ENCODE measurements around the gene CAMK2B. TPM values are rescaled to one million over a fixed set of nuclear protein-coding genes. Genes with fewer than 3 reads are reported as not detected.

CAMK2B gene
- total RNA-seq, 1 experiment from 2014 or later: not detected

GRCh38 chr7:44236333-44236728, 89.1 kb downstream of the CAMK2B start:
- DNase-seq: no peak
- Histone ChIP-seq H4K20me1 (ENCODE audit: insufficient read depth, low read depth, low read length) (no peaks in the 10 kb centered on the region), H3K4me1 (ENCODE audit: low read length) (peaks cover 3% of the 10 kb centered on the region; the same call in 1 of the 2 replicates), H3K27ac (ENCODE audit: low read length) (no peak overlapping the region), H3K27me3 (ENCODE audit: low read length) (no peaks in the 10 kb centered on the region), H3K9me2 (replicated peaks; ENCODE audit: insufficient read depth, low read length) (no peaks in the 10 kb centered on the region), H3K4me3 (ENCODE audit: low read length) (no peak overlapping the region), H3K9me3 (ENCODE audit: low read length) (no peaks in the 10 kb centered on the region), H2AFZ (ENCODE audit: low read length) (no peak overlapping the region), H3K9ac (ENCODE audit: low read length) (no peak overlapping the region), H3K4me2 (ENCODE audit: low read depth, low read length, poor library complexity, severe bottlenecking) (no peak overlapping the region), H3K36me3 (ENCODE audit: insufficient read depth, low read length) (no peaks in the 10 kb centered on the region), H3K79me2 (ENCODE audit: low read length) (no peaks in the 10 kb centered on the region)

- no peaks in the 10 kb centered on the region for H3K4me1 ChIP-seq (ENCODE audit: low read length)
- no peak for DNase-seq
- H3K9me3 ChIP-seq (ENCODE audit: low read length): no peaks in the 10 kb centered on the region
- H3K9ac ChIP-seq (ENCODE audit: low read length): no peak overlapping the region
- H3K4me3 ChIP-seq (ENCODE audit: low read length): no peak overlapping the region
- no peak overlapping the region for H3K4me2 ChIP-seq (ENCODE audit: low read depth, low read length, poor library complexity, severe bottlenecking)
- H3K27me3 ChIP-seq (ENCODE audit: low read length): no peaks in the 10 kb centered on the region
- no peak overlapping the region for H2AFZ ChIP-seq (ENCODE audit: low read length)
- no peaks in the 10 kb centered on the region for H3K79me2 ChIP-seq (ENCODE audit: low read length)
- no peaks in the 10 kb centered on the region for H3K9me2 ChIP-seq (replicated peaks; ENCODE audit: insufficient read depth, low read length)
- H4K20me1 ChIP-seq (ENCODE audit: insufficient read depth, low read depth, low read length): no peaks in the 10 kb centered on the region
- no peak overlapping the region for H3K27ac ChIP-seq (ENCODE audit: low read length)
- H3K36me3 ChIP-seq (ENCODE audit: insufficient read depth, low read length): no peaks in the 10 kb centered on the region
Observed at GRCh38 chr7:44235582-44236332, 89.6 kb downstream of the CAMK2B start.

- Histone ChIP-seq H3K4me1 (ENCODE audit: low read length) (no peaks in the 10 kb centered on the region), H3K36me3 (ENCODE audit: insufficient read depth, low read length) (no peaks in the 10 kb centered on the region), H4K20me1 (ENCODE audit: insufficient read depth, low read depth, low read length) (no peaks in the 10 kb centered on the region), H3K4me2 (ENCODE audit: low read depth, low read length, poor library complexity, severe bottlenecking) (no peak overlapping the region), H3K9me2 (replicated peaks; ENCODE audit: insufficient read depth, low read length) (no peaks in the 10 kb centered on the region), H3K79me2 (ENCODE audit: low read length) (no peaks in the 10 kb centered on the region), H3K27ac (ENCODE audit: low read length) (no peak overlapping the region), H3K27me3 (ENCODE audit: low read length) (no peaks in the 10 kb centered on the region), H2AFZ (ENCODE audit: low read length) (no peak overlapping the region), H3K9me3 (ENCODE audit: low read length) (no peaks in the 10 kb centered on the region), H3K9ac (ENCODE audit: low read length) (no peak overlapping the region), H3K4me3 (ENCODE audit: low read length) (no peak overlapping the region)
- no peak for DNase-seq
Observed at GRCh38 chr7:44235066-44235465, 90.3 kb downstream of the CAMK2B start.

- Histone ChIP-seq H3K9me2 (replicated peaks; ENCODE audit: insufficient read depth, low read length) (no peaks in the 10 kb centered on the region), H3K27ac (ENCODE audit: low read length) (no peak overlapping the region), H3K4me3 (ENCODE audit: low read length) (no peak overlapping the region), H3K27me3 (ENCODE audit: low read length) (no peaks in the 10 kb centered on the region), H3K36me3 (ENCODE audit: insufficient read depth, low read length) (no peaks in the 10 kb centered on the region), H3K4me1 (ENCODE audit: low read length) (no peaks in the 10 kb centered on the region), H3K9me3 (ENCODE audit: low read length) (no peaks in the 10 kb centered on the region), H4K20me1 (ENCODE audit: insufficient read depth, low read depth, low read length) (no peaks in the 10 kb centered on the region), H2AFZ (ENCODE audit: low read length) (no peak overlapping the region), H3K79me2 (ENCODE audit: low read length) (no peaks in the 10 kb centered on the region), H3K4me2 (ENCODE audit: low read depth, low read length, poor library complexity, severe bottlenecking) (no peak overlapping the region), H3K9ac (ENCODE audit: low read length) (no peak overlapping the region)
- no peak for DNase-seq
Observed at GRCh38 chr7:44232901-44233715, 92.3 kb downstream of the CAMK2B start.

- Histone ChIP-seq H3K79me2 (ENCODE audit: low read length) (no peaks in the 10 kb centered on the region), H2AFZ (ENCODE audit: low read length) (no peak overlapping the region), H3K9me2 (replicated peaks; ENCODE audit: insufficient read depth, low read length) (no peaks in the 10 kb centered on the region), H3K4me1 (ENCODE audit: low read length) (no peaks in the 10 kb centered on the region), H3K9me3 (ENCODE audit: low read length) (no peaks in the 10 kb centered on the region), H4K20me1 (ENCODE audit: insufficient read depth, low read depth, low read length) (no peaks in the 10 kb centered on the region), H3K27ac (ENCODE audit: low read length) (no peak overlapping the region), H3K9ac (ENCODE audit: low read length) (no peak overlapping the region), H3K4me2 (ENCODE audit: low read depth, low read length, poor library complexity, severe bottlenecking) (no peak overlapping the region), H3K36me3 (ENCODE audit: insufficient read depth, low read length) (no peaks in the 10 kb centered on the region), H3K27me3 (ENCODE audit: low read length) (no peaks in the 10 kb centered on the region), H3K4me3 (ENCODE audit: low read length) (no peak overlapping the region)
- DNase-seq: no peak
Observed at GRCh38 chr7:44232396-44232795, 93.0 kb downstream of the CAMK2B start.

GRCh38 chr7:44231088-44231487, 94.3 kb downstream of the CAMK2B start:
- H3K9me3 ChIP-seq (ENCODE audit: low read length): no peaks in the 10 kb centered on the region
- no peak overlapping the region for H3K27ac ChIP-seq (ENCODE audit: low read length)
- H3K9ac ChIP-seq (ENCODE audit: low read length): no peak overlapping the region
- no peak for DNase-seq
- no peaks in the 10 kb centered on the region for H3K4me1 ChIP-seq (ENCODE audit: low read length)
- no peaks in the 10 kb centered on the region for H4K20me1 ChIP-seq (ENCODE audit: insufficient read depth, low read depth, low read length)
- H3K9me2 ChIP-seq (replicated peaks; ENCODE audit: insufficient read depth, low read length): no peaks in the 10 kb centered on the region
- no peak overlapping the region for H3K4me2 ChIP-seq (ENCODE audit: low read depth, low read length, poor library complexity, severe bottlenecking)
- H3K36me3 ChIP-seq (ENCODE audit: insufficient read depth, low read length): no peaks in the 10 kb centered on the region
- H3K79me2 ChIP-seq (ENCODE audit: low read length): no peaks in the 10 kb centered on the region
- H3K4me3 ChIP-seq (ENCODE audit: low read length): no peak overlapping the region
- no peak overlapping the region for H2AFZ ChIP-seq (ENCODE audit: low read length)
- no peaks in the 10 kb centered on the region for H3K27me3 ChIP-seq (ENCODE audit: low read length)

GRCh38 chr7:44230286-44230685, 95.1 kb downstream of the CAMK2B start:
- H3K27me3 ChIP-seq (ENCODE audit: low read length): no peaks in the 10 kb centered on the region
- no peak overlapping the region for H2AFZ ChIP-seq (ENCODE audit: low read length)
- no peak overlapping the region for H3K27ac ChIP-seq (ENCODE audit: low read length)
- no peak overlapping the region for H3K4me3 ChIP-seq (ENCODE audit: low read length)
- no peak overlapping the region for H3K9ac ChIP-seq (ENCODE audit: low read length)
- no peak for DNase-seq
- no peaks in the 10 kb centered on the region for H3K36me3 ChIP-seq (ENCODE audit: insufficient read depth, low read length)
- no peak overlapping the region for H3K4me2 ChIP-seq (ENCODE audit: low read depth, low read length, poor library complexity, severe bottlenecking)
- H3K4me1 ChIP-seq (ENCODE audit: low read length): no peaks in the 10 kb centered on the region
- no peaks in the 10 kb centered on the region for H3K9me2 ChIP-seq (replicated peaks; ENCODE audit: insufficient read depth, low read length)
- H3K79me2 ChIP-seq (ENCODE audit: low read length): no peaks in the 10 kb centered on the region
- no peaks in the 10 kb centered on the region for H3K9me3 ChIP-seq (ENCODE audit: low read length)
- H4K20me1 ChIP-seq (ENCODE audit: insufficient read depth, low read depth, low read length): no peaks in the 10 kb centered on the region

GRCh38 chr7:44229546-44230105, 95.8 kb downstream of the CAMK2B start:
- no peaks in the 10 kb centered on the region for H3K4me1 ChIP-seq (ENCODE audit: low read length)
- H2AFZ ChIP-seq (ENCODE audit: low read length): no peak overlapping the region
- no peaks in the 10 kb centered on the region for H3K79me2 ChIP-seq (ENCODE audit: low read length)
- H4K20me1 ChIP-seq (ENCODE audit: insufficient read depth, low read depth, low read length): no peaks in the 10 kb centered on the region
- DNase-seq: no peak
- no peaks in the 10 kb centered on the region for H3K36me3 ChIP-seq (ENCODE audit: insufficient read depth, low read length)
- no peaks in the 10 kb centered on the region for H3K9me3 ChIP-seq (ENCODE audit: low read length)
- H3K27me3 ChIP-seq (ENCODE audit: low read length): no peaks in the 10 kb centered on the region
- no peak overlapping the region for H3K9ac ChIP-seq (ENCODE audit: low read length)
- no peaks in the 10 kb centered on the region for H3K9me2 ChIP-seq (replicated peaks; ENCODE audit: insufficient read depth, low read length)
- no peak overlapping the region for H3K4me2 ChIP-seq (ENCODE audit: low read depth, low read length, poor library complexity, severe bottlenecking)
- H3K4me3 ChIP-seq (ENCODE audit: low read length): no peak overlapping the region
- H3K27ac ChIP-seq (ENCODE audit: low read length): no peak overlapping the region
